ENCODE results near the gene SAP30BP. TPM values are rescaled to one million over a fixed set of nuclear protein-coding genes. Genes with fewer than 3 reads are reported as not detected.
A peak's percentile ranks its signal among the peaks of the same experiment; 100 is the strongest.

Gene SAP30BP
- total and polyA plus RNA-seq, 8 donors = 24.6 to 154 (median 72.9) TPM

- TF ChIP-seq CTCF (IDR thresholded peaks at IDR 0.05) = no peak
- no peak for TF ChIP-seq EP300 (IDR thresholded peaks at IDR 0.05)
- no peak for TF ChIP-seq POLR2A (IDR thresholded peaks at IDR 0.05)
- TF ChIP-seq POLR2AphosphoS5 (IDR thresholded peaks at IDR 0.05) = no peak
- intact Hi-C loops (cut with DNase I; ENCODE audit: low total_unique reads) = no loop called here
- H3K4me1 ChIP-seq = peaks cover 12 to 53% (median 32%) of the 10 kb centered on the region in 4 donors
- 89 to 95% (median 92%) methylated on average over 3 to 10 of the region's 10 CpGs for WGBS, 5 donors
- no peaks in the 10 kb centered on the region for H3K9me3 ChIP-seq
- peaks cover 23 to 95% (median 76%) of the 10 kb centered on the region in 4 donors for H3K36me3 ChIP-seq
- DNase-seq = no peak
- no peaks in the 10 kb centered on the region for H3K27me3 ChIP-seq
- no peak overlapping the region for H3K4me3 ChIP-seq
- H3K27ac ChIP-seq = no peak overlapping the region
Measured at GRCh38 chr17:75752405-75752709, 85.2 kb downstream of the SAP30BP start.

- Histone ChIP-seq H3K27me3 (no peaks in the 10 kb centered on the region), H3K27ac (peak overlapping the region in 2 of 5 donors; percentile 49 to 79), H3K4me3 (peak overlapping the region; percentile 38 to 50 (median 46)), H3K9me3 (no peaks in the 10 kb centered on the region), H3K36me3 (peaks cover 29 to 100% (median 82%) of the 10 kb centered on the region in 4 donors), H3K4me1 (peaks cover 9 to 47% (median 29%) of the 10 kb centered on the region in 4 donors)
- TF ChIP-seq POLR2AphosphoS5 (IDR thresholded peaks at IDR 0.05) (no peak), POLR2A (IDR thresholded peaks at IDR 0.05) (no peak)
- 74 to 82% (median 77%) methylated on average over 18 to 19 of the region's 19 CpGs for WGBS, 5 donors
- intact Hi-C loops (cut with DNase I; ENCODE audit: low total_unique reads) = no loop called here
- DNase-seq = no peak
Measured at GRCh38 chr17:75752802-75753513, 85.8 kb downstream of the SAP30BP start.

- DNase-seq = peak; percentile 51 to 92
- Histone ChIP-seq H3K4me3 (peak overlapping the region; percentile 38 to 50 (median 46)), H3K9me3 (no peaks in the 10 kb centered on the region), H3K27me3 (no peaks in the 10 kb centered on the region), H3K27ac (peak overlapping the region in 3 of 5 donors; percentile 49 to 79 (median 52)), H3K36me3 (peaks cover 34 to 100% (median 89%) of the 10 kb centered on the region in 4 donors), H3K4me1 (peaks cover 9 to 41% (median 28%) of the 10 kb centered on the region in 4 donors)
- TF ChIP-seq POLR2A (IDR thresholded peaks at IDR 0.05) = no peak
- peak in 3 of 7 experiments; percentile 22 to 59 (median 56) for TF ChIP-seq CTCF (IDR thresholded peaks at IDR 0.05)
- intact Hi-C loops (cut with DNase I; ENCODE audit: low total_unique reads) = no loop called here
- 39 to 58% (median 44%) methylated on average over 14 to 76 of the region's 76 CpGs for WGBS, 5 donors
Measured at GRCh38 chr17:75753514-75754377, 86.6 kb downstream of the SAP30BP start.

- Histone ChIP-seq H3K27ac (peak overlapping the region in 2 of 5 donors; percentile 49 to 79), H3K9me3 (no peaks in the 10 kb centered on the region), H3K36me3 (peaks cover 35 to 100% (median 90%) of the 10 kb centered on the region in 4 donors), H3K4me3 (peak overlapping the region in 3 of 4 donors; percentile 45 to 50 (median 48)), H3K27me3 (no peaks in the 10 kb centered on the region), H3K4me1 (peaks cover 9 to 36% (median 24%) of the 10 kb centered on the region in 4 donors)
- intact Hi-C loops (cut with DNase I; ENCODE audit: low total_unique reads) = loop anchor here (5.0 kb wide), 1 partner anchor 87 kb away; the partner anchor contains the start of genes RECQL5 and SAP30BP
- DNase-seq = no peak
- TF ChIP-seq POLR2A (IDR thresholded peaks at IDR 0.05) (no peak), EP300 (IDR thresholded peaks at IDR 0.05) (no peak), CTCF (IDR thresholded peaks at IDR 0.05) (no peak), POLR2AphosphoS5 (IDR thresholded peaks at IDR 0.05) (no peak)
- 73 to 81% (median 77%) methylated on average over 24 to 27 of the region's 27 CpGs for WGBS, 5 donors
Measured at GRCh38 chr17:75754378-75755204, 87.5 kb downstream of the SAP30BP start.
